Activated T-cell treated with anti-CD3 and anti-CD28 coated beads for 4 hours (primary cell): ENCODE measurements around the gene FAM83C.
A peak's percentile ranks its signal among the peaks of the same experiment; 100 is the strongest.

Experiments used
- DNase-seq: peaks from one replicate; pipeline ENCODE4 v3.0.0-alpha.2; 2020

The FAM83C gene

DNA sequence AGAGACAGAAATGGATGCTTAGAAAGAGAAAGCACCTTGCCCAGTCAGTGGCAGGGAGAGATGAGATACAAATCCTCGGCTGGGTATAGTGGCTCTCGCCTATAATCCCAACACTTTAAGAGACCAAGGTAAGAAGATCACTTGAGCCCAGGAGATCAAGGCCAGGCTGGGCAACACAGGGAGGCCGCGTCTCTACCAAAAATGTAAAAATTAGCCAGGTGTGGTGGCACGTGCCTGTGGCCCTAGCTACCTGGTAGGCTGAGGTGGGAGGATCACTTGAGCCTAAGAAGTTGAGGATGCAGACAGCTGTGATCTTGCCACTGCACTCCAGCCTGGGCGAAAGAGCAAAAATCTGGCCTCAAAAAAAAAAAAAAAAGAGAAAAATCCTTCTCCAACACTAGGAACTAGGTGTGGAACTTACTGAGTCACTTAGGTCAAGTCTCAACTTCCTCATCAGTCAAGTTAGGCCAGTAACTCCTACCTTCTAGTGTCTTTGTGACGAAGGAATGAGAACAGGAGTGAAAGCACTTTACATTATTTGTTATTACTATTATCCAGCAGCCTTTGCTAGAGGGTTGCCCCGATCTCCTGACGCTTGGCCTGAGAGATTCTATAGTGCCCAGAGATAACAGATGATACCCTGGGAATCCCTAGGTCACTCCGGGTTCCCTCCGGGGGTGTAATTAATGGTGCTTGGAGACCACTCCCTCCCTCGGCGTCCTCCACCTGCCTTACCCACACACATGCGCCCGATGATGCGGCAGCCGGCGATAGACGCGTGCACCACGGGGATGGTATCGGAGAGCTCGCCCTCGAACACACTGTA, 8.6 kb downstream of the FAM83C start:
- peak; percentile 27 for DNase-seq

DNA sequence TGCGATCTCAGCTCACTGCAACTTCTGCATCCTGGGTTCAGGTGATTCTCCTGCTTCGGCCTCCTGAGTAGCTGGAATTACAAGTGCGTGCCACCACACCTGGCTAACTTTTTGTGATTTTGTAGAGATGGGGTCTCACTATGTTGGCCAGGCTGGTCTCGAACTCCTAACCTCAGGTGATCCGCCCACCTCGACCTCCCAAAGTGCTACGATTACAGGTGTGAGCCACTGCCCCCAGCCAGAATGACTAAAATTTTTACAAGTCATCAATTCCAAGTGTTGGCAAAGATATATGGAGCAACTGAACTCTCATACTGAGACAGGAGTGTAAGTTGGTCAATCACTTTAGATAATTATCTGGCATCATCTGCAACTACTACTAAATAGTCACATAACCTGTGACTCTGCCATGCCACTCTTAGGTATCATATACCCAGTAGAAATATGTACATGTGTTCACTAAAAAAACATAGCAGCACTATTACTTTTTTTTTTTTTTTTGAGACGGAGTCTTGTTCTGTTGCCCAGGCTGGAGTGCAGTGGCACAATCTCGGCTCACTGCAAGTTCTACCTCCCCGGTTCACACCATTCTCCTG, 10.6 kb downstream of the FAM83C start:
- DNase-seq: no peak

DNA sequence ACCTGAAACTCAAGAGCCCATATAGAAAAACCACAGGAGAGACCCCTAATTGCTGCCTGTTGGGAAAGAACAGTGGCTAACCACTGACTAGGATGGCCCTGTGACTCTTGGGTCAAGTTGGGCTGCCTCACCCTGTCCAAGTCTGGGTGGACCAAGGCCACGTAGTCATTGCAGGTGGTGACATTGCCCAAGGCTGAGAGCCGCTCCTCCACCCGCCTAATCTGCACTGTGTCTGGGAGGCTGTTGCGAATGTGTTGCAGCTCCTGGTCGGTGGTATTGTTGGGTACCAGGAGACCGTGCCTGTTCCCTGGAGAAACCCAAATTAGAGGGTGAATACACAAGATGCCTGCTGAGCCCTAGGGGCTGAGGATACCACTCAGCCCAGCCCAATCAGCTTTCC, 11.7 kb downstream of the FAM83C start:
- no peak for DNase-seq

DNA sequence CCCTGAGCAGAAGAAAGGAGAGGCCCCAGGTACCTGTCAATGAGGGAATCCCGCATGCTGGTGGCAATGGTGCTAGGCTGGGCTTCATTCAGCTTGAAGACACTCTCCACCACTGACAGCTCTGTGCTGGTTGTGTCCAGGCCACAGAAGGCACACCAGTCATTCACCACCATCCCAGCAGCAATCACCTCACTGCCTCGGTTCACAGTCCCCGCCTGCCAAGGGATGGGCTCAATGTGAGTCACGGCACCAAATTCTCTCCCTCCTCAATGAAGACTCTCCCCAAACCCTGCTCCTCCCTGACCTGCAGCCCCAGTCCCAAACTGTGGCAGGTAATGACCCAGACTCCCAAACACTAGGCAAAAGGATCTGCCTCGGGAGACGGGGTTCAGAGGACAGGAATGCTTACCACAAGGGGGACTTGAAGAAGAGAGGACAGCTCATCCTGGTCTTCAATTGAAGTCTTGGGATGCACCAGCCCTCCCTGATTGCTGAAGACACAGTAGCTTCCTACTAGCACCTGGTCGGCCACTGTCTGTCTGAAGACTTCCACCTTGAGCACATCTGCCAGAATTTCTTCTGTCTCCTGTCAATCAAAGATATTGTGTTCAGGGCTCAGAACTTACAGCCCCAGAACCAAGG, 12.6 kb downstream of the FAM83C start:
- no peak for DNase-seq

DNA sequence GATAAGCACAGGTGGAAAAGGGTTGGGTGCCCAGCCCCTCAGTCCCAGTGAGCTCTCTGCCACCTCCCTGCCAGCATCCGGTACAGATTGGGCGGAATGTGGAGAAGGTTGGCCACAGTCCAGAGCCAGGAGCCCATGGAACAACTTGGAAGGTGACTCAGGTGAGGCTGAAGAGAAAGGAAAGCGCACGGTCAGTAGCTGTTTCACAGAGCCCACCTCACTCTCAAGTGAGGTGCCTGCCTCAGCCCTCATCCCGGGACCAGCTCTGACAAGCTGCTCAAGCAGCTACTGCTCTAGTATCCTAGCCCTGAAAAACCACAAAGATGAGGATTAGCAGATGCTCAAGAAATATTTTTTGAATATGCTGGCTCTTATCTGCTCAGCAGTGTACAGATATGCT, 13.2 kb downstream of the FAM83C start:
- no peak for DNase-seq

DNA sequence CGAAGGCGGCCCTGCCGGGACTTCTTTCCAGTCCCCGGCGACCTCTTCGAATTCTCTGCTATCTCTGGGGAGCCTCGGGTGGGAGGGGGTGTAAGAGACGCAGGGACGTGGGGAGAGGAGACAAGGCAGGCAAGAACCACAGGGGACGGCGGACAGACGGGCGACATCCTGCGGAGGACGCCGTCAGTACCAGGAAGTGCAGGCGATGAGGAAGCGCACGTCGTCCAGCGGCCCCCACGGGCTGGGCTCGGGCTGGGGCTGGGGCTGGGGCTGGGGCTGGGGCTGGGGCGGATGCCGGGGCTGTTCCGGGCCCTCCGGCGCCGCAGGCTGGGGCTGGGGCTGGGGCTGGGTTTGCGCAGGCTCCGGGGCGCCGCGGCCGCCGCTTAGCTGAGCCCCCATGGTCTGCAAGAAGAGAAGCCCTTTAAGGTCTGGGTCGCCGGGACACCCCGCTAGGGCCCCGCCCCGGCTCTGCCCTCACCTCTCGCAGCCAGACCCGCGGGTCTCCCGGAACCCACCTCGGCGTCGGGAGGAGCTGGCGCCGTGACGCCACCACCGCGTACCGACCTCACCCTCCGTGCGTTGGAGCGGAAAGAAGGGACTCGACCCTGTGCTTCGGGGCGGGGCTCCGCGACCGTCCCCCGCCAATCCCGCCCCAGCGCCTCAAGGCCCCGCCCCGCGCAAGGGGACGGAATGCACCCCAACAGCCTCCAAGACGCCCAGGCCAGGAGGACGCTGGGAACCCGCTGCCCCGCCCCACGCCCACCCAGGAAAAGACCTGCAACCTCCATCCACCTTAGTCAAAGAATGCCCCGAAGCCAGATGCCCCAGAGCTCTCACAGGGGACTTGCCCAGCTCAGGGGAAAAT, 14.5 kb downstream of the FAM83C start, which contains the start of gene MMP24OS:
TSS of gene MMP24OS (minus strand) at position 592 of the 865 bp plus-strand sequence. CDS start at position 399, 193 bp downstream.
- peak; percentile 80 for DNase-seq

DNA sequence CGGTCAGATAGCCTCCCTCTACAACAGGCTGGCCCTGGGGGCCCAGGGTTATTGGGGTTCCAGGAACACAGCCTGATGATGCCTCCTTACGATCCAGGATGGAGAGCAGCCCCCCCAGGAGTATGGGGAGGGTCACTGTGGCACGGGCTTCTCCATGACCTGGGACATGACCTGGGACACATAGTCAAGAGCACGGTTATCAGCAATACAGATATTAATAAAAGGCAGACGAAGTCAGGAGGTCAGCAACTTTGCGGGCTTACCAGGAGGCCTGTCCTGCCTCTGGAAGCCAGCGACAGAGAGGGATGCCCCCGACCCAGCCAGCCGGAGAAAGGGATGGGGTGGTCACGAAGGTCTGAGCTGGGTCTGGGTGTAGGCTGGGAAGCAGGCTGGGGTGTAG, 15.1 kb downstream of the FAM83C start:
- DNase-seq: no peak

DNA sequence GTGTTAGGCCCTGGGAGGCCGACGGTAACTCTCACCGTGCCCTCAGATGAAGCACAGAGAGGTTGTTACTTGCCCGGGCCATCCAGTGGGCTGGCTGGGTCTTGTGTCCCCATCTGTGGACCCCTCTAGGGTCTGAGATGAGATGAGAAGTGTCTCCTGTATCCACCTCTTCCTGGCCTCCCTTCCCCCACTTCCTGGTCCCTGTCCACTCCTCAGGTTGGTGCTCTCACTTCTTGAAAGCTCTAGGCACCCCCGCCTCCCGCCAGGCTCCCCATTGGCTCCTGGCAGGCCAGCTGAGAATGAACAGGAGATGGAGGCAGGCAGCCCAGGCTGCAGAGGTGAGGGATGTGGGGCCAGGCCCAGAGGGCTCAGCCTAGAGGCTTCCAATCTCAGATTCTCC, 15.8 kb downstream of the FAM83C start:
- no peak for DNase-seq

DNA sequence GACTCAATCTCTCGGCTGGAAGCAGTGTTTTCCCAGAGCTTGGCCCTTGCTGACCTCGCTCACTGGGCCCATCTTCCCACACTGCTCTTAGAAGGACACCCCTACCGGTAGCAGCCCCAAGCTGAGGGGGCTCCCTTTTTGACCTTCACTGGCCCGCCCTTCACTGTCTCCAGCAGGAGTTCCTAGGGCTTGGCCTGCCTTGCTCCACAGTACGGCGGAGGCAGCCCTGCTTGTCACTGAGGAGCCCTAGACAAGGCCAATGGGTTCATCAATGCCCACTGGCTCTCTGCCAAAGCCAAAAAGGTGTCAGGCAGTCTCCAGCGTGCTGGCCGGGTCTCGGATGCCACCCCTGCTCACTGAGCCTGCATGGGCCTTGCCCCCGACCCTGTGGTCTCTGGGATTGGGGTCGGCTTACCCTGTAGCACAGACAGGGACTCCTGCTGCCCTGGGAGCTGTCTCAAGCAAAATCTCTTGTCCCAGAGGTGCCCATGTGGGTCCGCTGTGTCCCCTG, 16.4 kb downstream of the FAM83C start:
- DNase-seq: no peak

DNA sequence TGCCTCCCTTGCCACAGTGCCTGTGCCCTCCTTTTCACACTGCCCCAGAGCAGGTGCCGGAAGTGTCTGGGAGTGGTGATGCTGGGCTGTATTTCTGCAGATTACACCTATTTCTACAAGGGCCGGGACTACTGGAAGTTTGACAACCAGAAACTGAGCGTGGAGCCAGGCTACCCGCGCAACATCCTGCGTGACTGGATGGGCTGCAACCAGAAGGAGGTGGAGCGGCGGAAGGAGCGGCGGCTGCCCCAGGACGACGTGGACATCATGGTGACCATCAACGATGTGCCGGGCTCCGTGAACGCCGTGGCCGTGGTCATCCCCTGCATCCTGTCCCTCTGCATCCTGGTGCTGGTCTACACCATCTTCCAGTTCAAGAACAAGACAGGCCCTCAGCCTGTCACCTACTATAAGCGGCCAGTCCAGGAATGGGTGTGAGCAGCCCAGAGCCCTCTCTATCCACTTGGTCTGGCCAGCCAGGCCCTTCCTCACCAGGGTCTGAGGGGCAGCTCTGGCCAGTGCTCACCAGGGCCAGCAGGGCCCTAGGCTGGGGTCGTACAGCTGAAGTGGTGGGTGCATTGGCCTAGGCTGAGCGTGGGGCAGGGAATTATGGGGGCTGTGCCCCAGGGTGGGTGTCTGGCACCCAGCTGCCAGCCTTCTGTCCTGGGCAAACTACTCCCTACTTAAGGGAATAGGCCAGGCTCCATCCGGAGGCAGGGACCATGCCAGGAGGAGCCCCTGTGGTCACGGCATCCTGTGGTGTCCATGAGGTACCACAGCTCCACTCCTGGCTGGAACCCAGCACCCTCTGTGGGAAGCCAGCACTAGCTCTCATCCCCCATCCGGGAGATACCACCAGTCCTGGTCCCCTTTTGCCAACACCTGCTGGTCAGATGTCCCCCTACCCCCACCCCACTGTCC, 17.8 kb downstream of the FAM83C start:
- no peak for DNase-seq

DNA sequence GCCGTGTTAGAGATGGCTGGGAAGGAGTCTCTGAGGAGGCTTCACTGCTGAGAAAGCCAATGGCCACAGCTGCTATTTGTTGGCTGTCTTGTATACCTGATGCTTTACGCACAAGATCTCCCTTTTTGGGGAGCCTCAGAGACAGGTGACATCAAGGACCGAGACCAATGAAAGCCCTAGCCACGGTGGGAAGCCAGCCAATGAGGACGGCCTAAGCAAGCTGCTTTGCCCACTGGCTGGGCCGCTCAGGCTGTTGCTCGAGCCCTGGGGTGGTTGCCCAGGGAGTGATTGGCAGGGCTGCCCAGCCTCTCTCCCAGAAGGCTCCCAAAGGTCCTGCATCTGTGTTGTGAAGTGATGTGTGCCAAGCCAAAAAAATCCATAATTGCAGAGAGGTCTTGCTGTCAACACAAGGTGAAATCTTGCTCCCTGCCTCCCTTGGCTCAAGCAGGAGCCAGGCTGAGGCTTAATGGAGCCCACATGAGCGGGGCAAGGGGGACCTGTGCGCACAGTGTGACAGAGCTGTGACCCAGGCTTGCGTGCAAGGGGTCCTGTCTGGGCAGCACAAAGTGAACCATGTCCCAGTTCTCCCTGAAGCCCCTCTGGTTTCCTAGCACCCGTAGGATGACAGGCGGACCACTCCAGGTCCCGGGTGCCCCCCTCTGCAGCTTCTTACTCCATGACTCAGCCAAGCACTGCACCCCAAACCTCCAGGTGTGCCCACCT, 18.6 kb downstream of the FAM83C start:
- no peak for DNase-seq

DNA sequence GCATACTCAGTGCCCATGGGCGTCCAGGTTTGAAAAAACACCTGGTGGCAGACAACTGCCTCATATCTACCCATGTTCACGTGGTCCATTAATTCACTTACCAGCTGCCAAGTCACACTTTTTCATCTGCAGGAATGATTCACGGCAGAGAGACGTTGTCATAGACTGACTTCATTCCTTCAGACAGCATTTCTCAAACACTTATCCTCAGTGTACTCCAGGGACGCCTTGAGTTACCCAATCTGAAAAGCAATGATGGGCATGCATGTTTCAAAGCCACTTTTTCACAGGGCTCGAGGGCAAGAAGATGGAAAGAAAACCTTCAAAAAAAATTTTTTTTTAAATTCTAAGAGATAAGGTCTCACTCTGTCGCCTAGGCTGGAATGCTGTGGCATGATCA, 20.3 kb downstream of the FAM83C start:
- no peak for DNase-seq

DNA sequence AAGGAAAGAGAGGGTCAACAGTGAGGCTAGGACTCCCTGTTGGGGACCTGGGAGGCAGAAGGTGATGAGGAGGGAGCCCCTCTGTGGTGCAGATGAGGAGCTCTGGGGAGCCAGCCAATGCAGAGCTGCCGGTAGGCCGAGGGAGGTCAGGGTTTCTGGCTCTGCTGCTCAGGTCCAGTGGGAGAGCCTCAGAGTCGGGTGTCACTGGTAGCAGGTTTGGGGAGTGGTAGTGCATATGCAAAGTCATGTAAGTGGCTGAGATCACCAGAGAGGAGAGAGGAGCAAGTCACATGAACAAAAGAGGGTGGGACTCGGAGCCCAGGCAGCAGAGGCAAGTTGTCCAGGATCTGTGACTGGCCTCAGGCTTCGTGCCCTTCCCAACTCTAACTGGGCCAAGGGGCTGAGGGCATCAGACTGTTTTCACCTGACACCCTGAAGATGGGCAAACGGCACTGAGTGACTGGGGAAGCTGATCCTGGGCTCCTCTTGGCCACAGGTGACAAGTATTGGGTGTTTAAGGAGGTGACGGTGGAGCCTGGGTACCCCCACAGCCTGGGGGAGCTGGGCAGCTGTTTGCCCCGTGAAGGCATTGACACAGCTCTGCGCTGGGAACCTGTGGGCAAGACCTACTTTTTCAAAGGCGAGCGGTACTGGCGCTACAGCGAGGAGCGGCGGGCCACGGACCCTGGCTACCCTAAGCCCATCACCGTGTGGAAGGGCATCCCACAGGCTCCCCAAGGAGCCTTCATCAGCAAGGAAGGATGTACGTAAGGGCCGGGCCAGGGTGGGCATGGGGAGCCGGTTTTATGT, 20.9 kb downstream of the FAM83C start:
- no peak for DNase-seq

DNA sequence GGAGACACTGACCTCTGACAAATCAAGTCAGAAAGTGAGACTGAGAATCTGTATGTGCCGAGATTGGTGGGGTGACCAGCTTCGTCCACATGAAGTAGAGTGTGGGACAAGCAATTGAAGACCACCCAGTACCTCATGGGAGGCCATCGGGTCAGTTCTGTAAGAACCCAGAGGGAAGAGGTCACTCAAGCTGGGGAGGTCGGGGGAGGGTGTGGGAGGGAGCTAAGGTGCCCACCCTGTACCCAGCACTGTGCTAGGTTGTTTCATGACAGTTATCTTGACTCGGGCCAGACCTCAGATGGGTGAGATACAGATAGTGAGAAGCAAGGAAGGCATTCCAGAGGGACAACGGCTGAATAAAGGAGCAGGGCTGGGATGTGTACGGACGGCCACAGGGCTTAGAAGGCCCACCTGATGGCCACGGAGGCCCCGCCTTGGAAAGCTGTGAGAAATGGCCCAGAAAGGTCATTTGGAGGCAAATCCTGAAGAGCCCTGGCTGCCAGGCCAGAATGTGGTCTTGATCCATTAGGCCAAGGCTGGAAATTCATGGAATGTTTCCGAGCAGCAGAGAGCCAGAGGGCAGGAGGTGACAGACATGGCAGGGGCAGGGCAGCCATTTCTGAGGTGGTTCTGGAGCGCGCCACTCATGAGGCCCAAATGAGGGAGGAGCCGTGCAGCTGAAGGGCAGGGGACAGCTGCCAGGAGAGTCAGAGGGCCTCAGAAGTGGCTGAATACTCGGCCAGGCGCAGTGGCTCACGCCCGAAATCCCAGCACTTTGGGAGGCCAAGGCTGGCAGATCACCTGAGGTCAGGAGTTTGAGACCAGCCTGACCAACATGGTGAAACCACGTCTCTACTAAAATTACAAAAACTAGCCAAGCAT, 22.0 kb downstream of the FAM83C start:
- DNase-seq: no peak

DNA sequence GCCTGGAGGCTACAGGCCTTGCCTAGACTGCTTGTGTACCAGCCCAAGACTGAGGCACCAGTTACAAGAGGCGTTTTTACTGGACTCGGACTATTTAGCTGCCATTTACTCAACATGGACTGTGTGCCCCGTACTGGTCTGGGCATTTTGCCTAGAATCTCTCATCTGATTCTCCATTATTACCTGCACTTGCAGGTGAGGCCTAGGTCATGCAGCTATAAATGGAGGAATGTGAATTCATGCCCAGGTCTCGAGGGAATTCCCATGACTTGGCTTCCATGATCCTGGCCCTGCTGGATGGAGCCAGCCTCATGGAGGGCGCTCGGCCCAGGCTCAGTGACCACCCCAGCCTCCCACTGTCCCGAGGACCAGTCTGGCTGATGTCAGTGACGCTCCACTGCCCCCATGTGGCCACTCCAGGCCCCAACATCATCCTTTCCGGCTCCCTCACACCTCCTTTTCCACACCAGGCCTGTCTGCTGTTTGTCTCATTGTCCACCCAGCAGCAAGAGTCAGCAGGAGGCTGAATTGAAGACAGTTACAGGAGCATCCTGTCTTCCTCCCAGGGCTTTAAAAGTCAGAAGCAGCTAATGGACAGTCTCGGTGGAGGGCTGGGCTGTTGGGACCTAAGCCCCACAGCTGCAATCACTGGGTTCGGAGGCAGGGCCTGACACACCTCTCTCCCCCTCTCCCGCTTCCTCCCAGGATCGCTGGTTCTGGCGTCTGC, 23.0 kb downstream of the FAM83C start:
- DNase-seq: peak; percentile 21

DNA sequence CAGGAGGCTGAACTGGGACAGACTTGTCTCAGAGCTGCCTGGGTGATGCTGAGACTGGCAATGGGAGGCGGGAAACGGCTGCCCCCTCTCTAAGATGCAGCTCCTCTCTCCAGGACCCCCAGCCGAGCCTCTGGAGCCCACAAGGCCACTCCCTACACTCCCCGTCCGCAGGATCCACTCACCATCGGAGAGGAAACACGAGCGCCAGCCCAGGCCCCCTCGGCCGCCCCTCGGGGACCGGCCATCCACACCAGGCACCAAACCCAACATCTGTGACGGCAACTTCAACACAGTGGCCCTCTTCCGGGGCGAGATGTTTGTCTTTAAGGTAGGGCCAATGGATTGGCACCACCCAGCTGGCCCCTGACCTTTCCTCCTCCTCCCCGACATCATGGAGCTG, 25.1 kb downstream of the FAM83C start:
- no peak for DNase-seq

DNA sequence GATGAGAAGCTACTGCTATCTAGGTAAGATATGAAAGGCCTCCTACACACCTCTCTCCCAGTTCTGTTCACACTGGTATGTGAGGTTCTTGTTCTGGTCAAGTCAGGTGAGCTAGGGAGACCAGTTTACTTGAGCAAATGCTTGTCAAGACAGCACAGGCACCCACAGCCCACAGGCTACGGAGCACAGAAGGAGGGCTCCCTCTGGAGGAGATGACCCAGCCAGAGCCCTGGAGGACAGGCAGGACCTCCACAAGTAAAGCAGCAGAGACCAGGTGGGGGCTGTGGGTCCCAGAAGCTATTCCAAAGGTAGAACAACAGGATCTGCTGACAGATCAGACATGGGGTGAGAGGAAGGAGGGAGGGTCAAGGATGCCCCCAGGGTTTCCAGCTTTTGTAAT, 27.5 kb downstream of the FAM83C start:
- DNase-seq: no peak
